HUES48 (cell line): ENCODE results near the gene RAB1A.
A peak's percentile ranks its signal among the peaks of the same experiment; 100 is the strongest.

Experiments used
- H3K27ac ChIP-seq: one replicate; pipeline ENCODE4 v1.7.0; 2013; ENCODE audit warnings: low read depth, low read length, inconsistent platforms
- H3K27me3 ChIP-seq: 2 replicates; pipeline ENCODE4 v1.6.1; 2013; ENCODE audit warnings: mild to moderate bottlenecking, low read length; ENCODE audit not compliant: control insufficient read depth, insufficient read depth
- H3K36me3 ChIP-seq: 2 replicates; pipeline ENCODE4 v1.6.1; 2013; ENCODE audit warnings: low read length; ENCODE audit not compliant: control insufficient read depth, insufficient read depth
- H3K4me1 ChIP-seq: 2 replicates; pipeline ENCODE4 v1.6.1; 2013; ENCODE audit warnings: mild to moderate bottlenecking, low read length; ENCODE audit not compliant: control insufficient read depth, insufficient read depth
- H3K4me3 ChIP-seq: 2 replicates; pipeline ENCODE4 v1.5.1; 2013; ENCODE audit warnings: mild to moderate bottlenecking, low read depth, low read length
- H3K9ac ChIP-seq: 2 replicates; pipeline ENCODE4 v1.6.1; 2013; ENCODE audit warnings: mild to moderate bottlenecking, low read depth, low read length, moderate library complexity
- H3K9me3 ChIP-seq: 2 replicates; pipeline ENCODE4 v1.6.1; 2013; ENCODE audit warnings: low read length; ENCODE audit not compliant: control insufficient read depth, insufficient read depth

The RAB1A gene

DNA sequence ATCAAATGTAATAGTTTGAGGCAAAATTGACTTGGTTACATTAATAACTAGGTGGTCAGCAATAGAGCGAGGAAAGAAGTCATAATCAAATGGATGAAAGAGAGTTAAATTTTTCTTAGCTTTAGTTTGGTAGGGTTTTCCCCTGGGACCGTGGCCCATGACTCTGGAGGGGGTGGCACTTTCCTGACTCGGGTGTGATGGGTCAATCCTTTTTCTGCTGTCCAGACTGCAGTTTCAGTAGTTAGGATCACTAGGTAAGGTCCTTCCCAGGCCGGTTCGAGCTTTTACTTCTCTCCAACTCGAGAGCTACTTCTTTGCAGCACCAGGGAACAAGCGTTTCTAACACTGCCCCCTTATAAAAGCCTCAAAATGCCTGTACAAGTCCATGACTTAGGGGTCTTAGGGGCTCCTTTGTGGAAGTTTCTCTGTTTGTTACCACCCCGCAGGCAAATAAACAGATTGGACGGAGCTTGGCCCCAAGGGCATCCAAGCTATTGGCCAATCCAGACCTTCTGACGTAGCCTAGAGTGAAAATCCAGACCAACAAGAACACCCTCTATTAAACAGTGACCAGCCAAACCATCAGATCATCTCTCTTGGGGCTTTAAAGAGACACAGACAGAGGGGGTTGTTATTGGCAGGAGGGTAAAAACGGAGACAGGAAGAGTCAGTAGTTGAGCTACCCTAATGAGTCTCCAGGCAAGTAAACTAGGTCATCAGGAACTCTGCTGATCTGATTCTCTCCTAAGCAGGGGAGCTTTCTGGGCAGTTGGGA, 83.1 kb downstream of the RAB1A start:
- Histone ChIP-seq H3K9me3 (peaks cover 25% of the 10 kb centered on the region), H3K27me3 (no peaks in the 10 kb centered on the region), H3K4me3 (no peak overlapping the region), H3K27ac (no peak overlapping the region), H3K9ac (no peak overlapping the region), H3K4me1 (peaks cover 29% of the 10 kb centered on the region), H3K36me3 (peaks cover 30% of the 10 kb centered on the region)

DNA sequence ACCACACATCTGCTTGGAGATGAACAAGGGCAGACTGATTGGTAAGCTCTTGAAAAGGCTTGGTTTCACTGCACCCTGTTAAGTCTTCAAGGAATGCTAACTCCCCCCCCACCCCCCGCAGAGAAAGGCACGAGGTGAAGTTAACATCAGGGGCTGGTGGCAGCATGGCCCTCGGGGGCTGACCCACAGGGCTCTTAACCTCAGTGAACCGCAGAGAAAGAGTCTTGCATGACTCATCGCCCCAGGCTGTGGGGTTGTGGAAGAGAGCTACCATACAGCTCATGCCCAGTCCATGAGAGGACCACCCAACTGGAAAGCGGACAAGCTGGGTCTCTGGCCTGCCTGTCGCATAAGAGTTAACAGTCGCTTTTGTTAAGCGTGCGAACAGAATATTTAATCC, 84.3 kb downstream of the RAB1A start:
- H3K9me3 ChIP-seq = peaks cover 25% of the 10 kb centered on the region
- H3K27me3 ChIP-seq = no peaks in the 10 kb centered on the region
- H3K27ac ChIP-seq = peak overlapping the region; percentile 14
- peaks cover 30% of the 10 kb centered on the region for H3K36me3 ChIP-seq
- no peak overlapping the region for H3K9ac ChIP-seq
- 0 out of 2 replicates have a peak overlapping the region, but pooled peaks have one; percentile 18 for H3K4me3 ChIP-seq
- H3K4me1 ChIP-seq = peaks cover 29% of the 10 kb centered on the region

DNA sequence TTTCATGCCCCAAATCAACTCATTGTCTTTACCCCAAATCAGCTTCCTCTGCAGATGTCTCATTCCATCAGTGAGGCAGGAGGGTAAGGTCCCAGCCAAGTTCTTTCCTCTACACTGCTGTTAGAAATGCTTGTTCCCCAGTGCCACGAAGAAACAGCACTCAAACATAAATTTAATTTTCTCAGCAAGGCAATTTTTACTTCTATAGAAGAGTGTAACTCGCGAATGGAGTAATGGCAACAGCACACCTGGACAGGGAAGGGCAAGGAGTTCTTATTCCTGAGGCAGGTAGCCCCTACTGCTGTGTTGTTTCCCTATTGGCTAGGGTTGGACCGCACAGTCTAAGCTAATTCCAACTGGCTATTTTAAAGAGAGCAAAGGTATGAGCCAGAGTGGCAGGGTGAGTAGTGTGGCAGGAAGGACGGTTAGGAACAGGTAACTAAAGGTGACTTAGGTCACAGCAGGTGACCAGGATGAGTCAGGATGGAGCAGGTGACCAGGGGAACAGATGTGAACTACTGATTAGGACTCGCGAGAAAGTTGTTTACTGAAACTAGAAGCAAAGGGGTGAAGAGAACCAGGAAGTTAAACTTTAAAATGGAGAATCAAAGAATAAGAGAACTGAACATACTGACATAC, 85.7 kb downstream of the RAB1A start:
- Histone ChIP-seq H3K9me3 (peaks cover 25% of the 10 kb centered on the region), H3K9ac (no peak overlapping the region), H3K36me3 (peaks cover 33% of the 10 kb centered on the region)

DNA sequence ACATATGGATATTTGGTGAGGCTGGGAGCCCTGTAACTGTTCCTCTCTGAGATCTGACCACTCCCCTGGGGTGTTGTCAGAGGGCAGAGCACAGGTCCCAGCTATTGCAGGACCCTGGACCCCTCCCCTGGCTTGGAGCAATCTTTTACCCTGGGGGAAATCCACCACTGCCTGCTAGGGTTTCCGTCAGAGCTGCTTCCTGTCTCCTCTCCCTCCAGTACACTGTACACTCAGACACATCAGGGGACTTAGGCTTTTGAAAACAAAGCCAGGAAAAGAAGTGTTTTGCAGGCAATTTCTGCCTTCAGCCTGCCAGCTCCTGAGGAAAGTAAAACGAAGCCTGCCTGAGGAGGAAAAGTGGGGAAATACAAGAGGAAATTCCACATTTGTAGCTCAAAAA, 86.9 kb downstream of the RAB1A start:
- no peak overlapping the region for H3K9ac ChIP-seq
- H3K4me1 ChIP-seq = peaks cover 17% of the 10 kb centered on the region
- H3K4me3 ChIP-seq = no peak overlapping the region
- peaks cover 37% of the 10 kb centered on the region for H3K36me3 ChIP-seq
- peaks cover 14% of the 10 kb centered on the region for H3K9me3 ChIP-seq
- no peaks in the 10 kb centered on the region for H3K27me3 ChIP-seq
- no peak overlapping the region for H3K27ac ChIP-seq

More for the DNA sequence above, 85.7 kb downstream of the RAB1A start:
- peaks cover 22% of the 10 kb centered on the region for H3K4me1 ChIP-seq
- H3K27ac ChIP-seq = no peak overlapping the region
- H3K4me3 ChIP-seq = no peak overlapping the region
- H3K27me3 ChIP-seq = no peaks in the 10 kb centered on the region

GRCh38 chr2:65040400-65041261, 89.3 kb downstream of the RAB1A start:
- peaks cover 35% of the 10 kb centered on the region for H3K36me3 ChIP-seq
- H3K27ac ChIP-seq = no peak overlapping the region
- H3K27me3 ChIP-seq = no peaks in the 10 kb centered on the region
- H3K9me3 ChIP-seq = peaks cover 8% of the 10 kb centered on the region; the same call in 1 of the 2 replicates
- peaks cover 9% of the 10 kb centered on the region; the same call in 1 of the 2 replicates for H3K4me1 ChIP-seq
- H3K4me3 ChIP-seq = no peak overlapping the region
- H3K9ac ChIP-seq = no peak overlapping the region

DNA sequence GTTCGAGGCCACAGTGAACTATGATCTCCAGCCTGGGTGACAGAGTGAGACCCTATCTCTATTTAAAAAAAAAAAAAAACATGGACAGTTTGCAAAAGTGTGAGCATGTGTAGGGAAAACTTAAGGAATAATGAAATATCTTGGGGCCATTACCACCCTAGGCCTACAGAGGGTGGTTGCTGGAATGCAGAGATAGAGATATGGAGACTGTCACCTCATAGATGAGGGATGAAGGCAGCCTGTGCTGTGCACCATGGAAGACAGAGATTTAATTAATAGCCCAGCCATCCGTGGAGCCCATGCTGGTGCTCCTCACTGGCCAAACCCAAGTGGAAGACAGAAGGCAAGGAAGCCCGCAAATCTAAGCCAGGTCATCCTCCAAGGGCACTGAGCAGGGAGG, 90.3 kb downstream of the RAB1A start:
- no peaks in the 10 kb centered on the region for H3K27me3 ChIP-seq
- no peak overlapping the region for H3K27ac ChIP-seq
- no peak overlapping the region for H3K9ac ChIP-seq
- H3K9me3 ChIP-seq = peaks cover 8% of the 10 kb centered on the region; the same call in 1 of the 2 replicates
- peaks cover 32% of the 10 kb centered on the region for H3K36me3 ChIP-seq
- H3K4me1 ChIP-seq = no peaks in the 10 kb centered on the region
- H3K4me3 ChIP-seq = no peak overlapping the region

DNA sequence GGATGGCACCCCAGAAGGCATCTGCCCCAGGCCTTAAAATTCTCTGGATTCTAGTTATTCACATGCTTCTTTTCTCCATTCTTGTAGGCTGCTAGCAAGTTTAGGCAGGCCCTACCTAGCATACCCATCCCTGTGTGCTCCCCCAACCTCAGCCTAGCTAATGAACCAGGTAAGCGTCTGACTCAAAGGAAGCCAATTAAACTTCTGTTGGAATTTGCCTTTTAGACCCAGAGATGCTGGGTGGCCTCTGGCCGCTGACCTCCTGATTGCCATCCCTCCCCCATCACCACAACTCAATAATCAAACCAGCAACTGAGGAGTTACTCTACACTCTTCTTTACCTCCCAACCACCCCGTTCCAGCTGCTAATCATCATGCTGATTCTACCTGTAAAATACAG, 92.7 kb downstream of the RAB1A start:
- Histone ChIP-seq H3K27ac (no peak overlapping the region), H3K9me3 (no peaks in the 10 kb centered on the region), H3K4me1 (peaks cover 5% of the 10 kb centered on the region), H3K27me3 (no peaks in the 10 kb centered on the region), H3K4me3 (no peak overlapping the region), H3K9ac (no peak overlapping the region), H3K36me3 (peaks cover 15% of the 10 kb centered on the region)
